Tibial nerve (tissue), 4 donors: ENCODE data around the gene GRB2. TPM values are rescaled to one million over a fixed set of nuclear protein-coding genes. Genes with fewer than 3 reads are reported as not detected.

Source experiments
- DNase-seq, 2 donors: peaks; one replicate each; pipeline ENCODE4 v3.0.0-alpha.2; 2019; ENCODE audit warnings: low spot score in 2 of 2
- H3K27ac ChIP-seq, 4 donors: fragments of 200-600 bp; sonication (generic) in 3 of 4; one replicate each; pipeline ENCODE4 v1.5.1; 2017 to 2019; ENCODE audit warnings: mild to moderate bottlenecking in 1 of 4
- H3K27me3 ChIP-seq, 2 donors: fragments of 200-600 bp; sonication (generic) in 1 of 2; one replicate each; pipeline versions ENCODE4 v1.5.1 to v1.6.0; 2017 to 2019
- H3K36me3 ChIP-seq, 3 donors: fragments of 200-600 bp; sonication (generic); one replicate each; pipeline ENCODE4 v1.5.1; 2018 to 2019
- H3K4me1 ChIP-seq, 4 donors: fragments of 200-600 bp; sonication (generic) in 3 of 4; one replicate each; pipeline ENCODE4 v1.5.1; 2017 to 2019
- H3K4me3 ChIP-seq, 4 donors: fragments of 200-600 bp; sonication (generic) in 3 of 4; one replicate each; pipeline ENCODE4 v1.5.1; 2017 to 2019; ENCODE audit warnings: mild to moderate bottlenecking in 1 of 4, moderate library complexity in 1 of 4
- H3K9me3 ChIP-seq, 4 donors: fragments of 200-600 bp; sonication (generic) in 3 of 4; one replicate each; pipeline ENCODE4 v1.5.1; 2017 to 2019
- EP300 ChIP-seq, 2 donors: sonication (generic); formaldehyde crosslinking; IDR thresholded peaks; one replicate each; pipeline ENCODE4 v1.6.1; 2017; ENCODE audit warnings: antibody characterized with exemption in 2 of 2, mild to moderate bottlenecking in 1 of 2
- POLR2A ChIP-seq, 2 donors: fragments of 450-650 bp; IDR thresholded peaks; one replicate each; pipeline ENCODE4 v1.6.1; 2017; ENCODE audit warnings: antibody characterized with exemption in 2 of 2, mild to moderate bottlenecking in 2 of 2, moderate library complexity in 2 of 2
- WGBS, 2 donors: methylation state at CpG; one replicate each; pipeline ENCODE4 v1.1.5; 2018; 5-methylcytosine and 5-hydroxymethylcytosine counted together
- total RNA-seq, 4 donors: library from RNA; depleted of rRNA; stranded (reverse); fragments of >200 nt; gene quantifications; one replicate each; pipeline ENCODE4 v1.1.0, GENCODE V29; 2016
- TF ChIP-seq, protein P1 (sequence below), 5 experiments: fragments of 200-600 bp in 3 of 5; fragments of 450-650 bp in 2 of 5; sonication (generic) in 3 of 5; IDR thresholded peaks; one replicate each; pipeline ENCODE4 v1.5.1; 2016 to 2019; ENCODE audit warnings: antibody characterized with exemption in 5 of 5, mild to moderate bottlenecking in 3 of 5, moderate library complexity in 2 of 5

The GRB2 gene
- total RNA-seq, 4 donors from 2014 or later: 77.6 to 139 (median 133) TPM

DNA sequence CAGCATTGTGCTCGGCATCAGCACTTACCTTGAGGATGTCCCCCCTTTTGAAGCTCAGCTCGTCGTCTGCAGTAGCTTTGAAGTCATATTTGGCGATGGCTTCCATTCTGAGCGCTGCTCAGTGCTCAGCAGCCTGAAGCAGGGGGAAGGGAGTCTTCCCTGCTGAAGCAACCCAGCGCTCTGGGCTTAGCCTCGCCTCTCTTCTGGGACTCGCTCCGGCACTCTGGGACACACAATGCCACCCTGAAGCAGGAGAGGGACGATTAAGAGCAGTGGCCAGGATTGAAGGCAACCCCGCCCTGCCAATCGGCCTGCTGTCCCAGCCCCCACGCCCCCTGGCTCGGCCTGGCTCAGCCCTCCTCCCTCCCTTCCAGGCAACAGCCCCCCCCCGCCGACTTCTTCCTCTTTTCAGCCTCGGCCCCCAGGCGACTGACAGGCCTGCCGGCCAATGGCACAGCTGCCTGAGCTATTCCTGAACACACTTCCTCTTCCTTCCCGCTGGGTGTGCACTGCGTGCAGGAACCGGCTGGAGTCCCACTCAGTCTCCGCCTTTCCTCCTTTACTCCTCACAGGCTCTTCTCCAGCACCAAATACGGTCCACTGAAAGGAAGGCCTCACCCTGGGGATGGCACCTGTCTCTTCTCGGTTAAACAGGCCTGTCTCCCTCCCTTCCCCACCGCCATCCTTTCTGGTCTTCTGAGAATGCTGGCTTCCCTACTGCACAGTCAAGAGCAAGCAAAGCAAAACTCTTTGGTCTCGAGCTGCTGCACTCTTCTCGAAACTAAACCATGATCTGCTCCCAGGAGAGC lies 11.8 kb downstream of the GRB2 start:
- peaks cover 0 to 81% (median 33%) of the 10 kb centered on the region in 4 donors for H3K4me1 ChIP-seq
- H3K27ac ChIP-seq: peak overlapping the region; percentile 57 to 89 (median 80)

DNA sequence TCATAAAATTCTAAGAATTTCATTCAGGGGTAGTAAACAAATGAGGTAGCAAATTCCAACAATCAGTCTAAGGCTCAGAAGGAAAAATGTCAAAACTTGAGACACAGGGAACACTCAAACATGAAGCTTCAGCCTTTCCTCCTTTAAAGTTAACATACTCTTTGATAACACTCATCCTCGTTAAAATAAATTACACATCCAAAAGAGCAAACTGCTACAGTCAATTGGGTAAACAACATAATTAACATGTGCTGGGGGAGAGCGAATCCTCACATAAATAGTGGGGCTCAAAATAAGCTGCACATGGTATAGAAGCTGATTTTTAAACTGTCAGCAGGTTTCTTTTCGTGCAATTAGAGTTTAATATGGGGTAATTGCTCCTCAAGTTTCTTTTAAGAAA lies 12.9 kb downstream of the GRB2 start:
- TF ChIP-seq EP300 (IDR thresholded peaks at IDR 0.05): no peak
- TF ChIP-seq, protein P1, sequence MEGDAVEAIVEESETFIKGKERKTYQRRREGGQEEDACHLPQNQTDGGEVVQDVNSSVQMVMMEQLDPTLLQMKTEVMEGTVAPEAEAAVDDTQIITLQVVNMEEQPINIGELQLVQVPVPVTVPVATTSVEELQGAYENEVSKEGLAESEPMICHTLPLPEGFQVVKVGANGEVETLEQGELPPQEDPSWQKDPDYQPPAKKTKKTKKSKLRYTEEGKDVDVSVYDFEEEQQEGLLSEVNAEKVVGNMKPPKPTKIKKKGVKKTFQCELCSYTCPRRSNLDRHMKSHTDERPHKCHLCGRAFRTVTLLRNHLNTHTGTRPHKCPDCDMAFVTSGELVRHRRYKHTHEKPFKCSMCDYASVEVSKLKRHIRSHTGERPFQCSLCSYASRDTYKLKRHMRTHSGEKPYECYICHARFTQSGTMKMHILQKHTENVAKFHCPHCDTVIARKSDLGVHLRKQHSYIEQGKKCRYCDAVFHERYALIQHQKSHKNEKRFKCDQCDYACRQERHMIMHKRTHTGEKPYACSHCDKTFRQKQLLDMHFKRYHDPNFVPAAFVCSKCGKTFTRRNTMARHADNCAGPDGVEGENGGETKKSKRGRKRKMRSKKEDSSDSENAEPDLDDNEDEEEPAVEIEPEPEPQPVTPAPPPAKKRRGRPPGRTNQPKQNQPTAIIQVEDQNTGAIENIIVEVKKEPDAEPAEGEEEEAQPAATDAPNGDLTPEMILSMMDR (IDR thresholded peaks at IDR 0.05): no peak
- no peak for TF ChIP-seq POLR2A (IDR thresholded peaks at IDR 0.05)
- H3K36me3 ChIP-seq: no peaks in the 10 kb centered on the region
- peak overlapping the region in 2 of 4 donors; percentile 89 for H3K27ac ChIP-seq
- WGBS, 2 donors: 26 to 36% methylated on average over 3 of the region's 3 CpGs
- peaks cover 0 to 93% (median 33%) of the 10 kb centered on the region in 4 donors for H3K4me1 ChIP-seq
- no peaks in the 10 kb centered on the region for H3K9me3 ChIP-seq
- peak overlapping the region in 2 of 4 donors; percentile 55 to 63 for H3K4me3 ChIP-seq
- H3K27me3 ChIP-seq: no peaks in the 10 kb centered on the region
- no peak for DNase-seq

More for the DNA sequence above, 11.8 kb downstream of the GRB2 start:
- peak overlapping the region; percentile 47 to 63 (median 54) for H3K4me3 ChIP-seq
- DNase-seq: peak; percentile 95 to 96
- 0 to 1% methylated on average over 22 to 27 of the region's 28 CpGs for WGBS, 2 donors
- TF ChIP-seq POLR2A (IDR thresholded peaks at IDR 0.05) (peak in 1 of 2 donors; percentile 23), EP300 (IDR thresholded peaks at IDR 0.05) (peak in 1 of 2 donors; percentile 50)
- TF ChIP-seq, protein P1 (IDR thresholded peaks at IDR 0.05): peak in 2 of 5 experiments; percentile 46 to 59
- no peaks in the 10 kb centered on the region for H3K36me3 ChIP-seq
- no peaks in the 10 kb centered on the region for H3K27me3 ChIP-seq
- no peaks in the 10 kb centered on the region for H3K9me3 ChIP-seq

DNA sequence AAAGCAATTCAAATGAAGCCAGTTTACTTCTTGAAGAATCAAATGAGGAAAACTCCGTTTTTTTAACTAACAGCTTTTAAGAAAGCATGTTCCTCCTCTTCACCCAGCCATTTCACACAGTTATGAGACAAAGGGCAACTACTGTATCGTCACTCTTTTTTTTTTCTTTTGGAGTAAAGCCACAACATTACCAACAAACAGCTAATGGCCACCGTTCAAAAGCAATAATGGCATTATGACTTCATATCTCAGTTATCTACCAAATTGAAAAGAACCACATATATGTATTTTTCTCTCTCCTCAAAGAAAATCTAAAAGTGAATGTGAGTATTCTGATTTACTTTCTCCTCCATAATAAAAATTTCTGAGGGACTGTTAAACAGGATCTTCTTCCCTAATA lies 14.5 kb downstream of the GRB2 start:
- 13 to 16% methylated on average over 3 of the region's 3 CpGs for WGBS, 2 donors
- Histone ChIP-seq H3K36me3 (no peaks in the 10 kb centered on the region), H3K9me3 (no peaks in the 10 kb centered on the region), H3K27ac (peak overlapping the region in 2 of 4 donors; percentile 56 to 89), H3K4me1 (peaks cover 0 to 80% (median 31%) of the 10 kb centered on the region in 4 donors), H3K27me3 (no peaks in the 10 kb centered on the region), H3K4me3 (no peak overlapping the region)
- no peak for DNase-seq
- TF ChIP-seq, protein P1 (IDR thresholded peaks at IDR 0.05): no peak
- no peak for TF ChIP-seq EP300 (IDR thresholded peaks at IDR 0.05)

DNA sequence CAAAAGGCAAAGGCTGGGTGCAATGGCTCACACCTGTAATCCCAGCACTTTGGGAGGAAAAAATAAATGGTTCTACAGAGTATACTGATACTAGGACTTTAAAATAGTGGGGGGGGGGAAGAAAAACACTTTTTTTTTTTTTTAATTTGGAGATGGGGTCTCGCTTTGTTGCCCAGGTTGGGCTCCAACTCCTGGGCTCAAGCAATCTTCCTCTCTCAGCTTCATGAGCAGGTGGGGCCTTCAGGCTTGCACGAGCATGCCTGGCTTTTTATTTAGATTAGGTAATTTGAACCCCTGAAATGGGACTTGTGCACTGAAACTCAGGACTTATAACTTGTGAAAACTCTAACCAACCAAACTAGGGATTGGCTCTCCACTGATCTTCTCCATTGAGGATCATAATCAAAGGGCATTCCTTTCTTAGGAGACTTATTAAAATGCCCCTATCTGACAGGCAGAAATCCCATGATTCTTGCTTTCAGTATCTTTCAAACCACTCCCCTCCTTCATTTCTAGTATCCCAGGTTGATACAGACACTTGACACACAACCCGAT lies 16.9 kb downstream of the GRB2 start:
- Histone ChIP-seq H3K9me3 (no peaks in the 10 kb centered on the region), H3K4me3 (no peak overlapping the region), H3K27me3 (no peaks in the 10 kb centered on the region), H3K36me3 (no peaks in the 10 kb centered on the region), H3K4me1 (peaks cover 0 to 79% (median 17%) of the 10 kb centered on the region in 4 donors), H3K27ac (no peak overlapping the region)
- 66 to 67% methylated on average over 3 of the region's 3 CpGs for WGBS, 2 donors
- DNase-seq: no peak
- TF ChIP-seq, protein P1 (IDR thresholded peaks at IDR 0.05): no peak
- TF ChIP-seq POLR2A (IDR thresholded peaks at IDR 0.05): no peak

DNA sequence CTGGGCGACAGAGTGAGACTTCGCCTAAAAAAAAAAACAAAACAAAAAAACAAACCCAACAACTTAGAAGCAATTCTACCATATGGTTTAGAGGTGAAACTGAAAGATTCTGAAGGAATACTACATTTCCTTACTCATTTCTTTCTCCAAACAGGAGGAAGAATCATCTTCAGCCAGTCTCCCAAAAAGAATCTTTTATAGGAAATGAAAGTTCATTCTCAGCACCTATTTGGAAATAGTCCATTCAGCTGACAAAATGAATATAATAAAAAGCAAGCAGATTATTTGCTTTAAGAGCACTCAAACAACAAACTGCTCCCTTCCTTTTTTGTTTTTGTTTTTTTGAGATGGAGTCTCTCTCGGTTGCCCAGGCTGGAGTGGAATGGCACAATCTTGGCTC lies 17.7 kb downstream of the GRB2 start:
- Histone ChIP-seq H3K27ac (no peak overlapping the region), H3K27me3 (no peaks in the 10 kb centered on the region), H3K4me3 (no peak overlapping the region), H3K36me3 (no peaks in the 10 kb centered on the region), H3K9me3 (no peaks in the 10 kb centered on the region), H3K4me1 (peaks cover 0 to 79% (median 11%) of the 10 kb centered on the region in 4 donors)
- WGBS, 2 donors: 78 to 80% methylated on average over 3 of the region's 3 CpGs
- TF ChIP-seq EP300 (IDR thresholded peaks at IDR 0.05) (no peak), POLR2A (IDR thresholded peaks at IDR 0.05) (no peak)
- TF ChIP-seq, protein P1 (IDR thresholded peaks at IDR 0.05): no peak
- no peak for DNase-seq
